Measurements from ENCODE around the gene TIE1.

The TIE1 gene

GRCh38 chr1:43312663-43313515 is 12.1 kb downstream of the TIE1 start:
- DNase-seq (ENCODE audit: low read depth), result no peak

- no peak for DNase-seq (ENCODE audit: low read depth)
These were observed 13.0 kb downstream of the TIE1 start for GRCh38 chr1:43313771-43314170.

- DNase-seq (ENCODE audit: low read depth), result no peak
These were observed 13.5 kb downstream of the TIE1 start for GRCh38 chr1:43314233-43314632.

GRCh38 chr1:43315481-43315880 is 14.7 kb downstream of the TIE1 start:
- DNase-seq (ENCODE audit: low read depth), result no peak

- no peak for DNase-seq (ENCODE audit: low read depth)
These were observed 15.4 kb downstream of the TIE1 start for GRCh38 chr1:43315963-43316737.

- DNase-seq (ENCODE audit: low read depth), result no peak
These were observed 16.1 kb downstream of the TIE1 start for GRCh38 chr1:43316738-43317520.

- DNase-seq (ENCODE audit: low read depth), result no peak
These were observed 17.2 kb downstream of the TIE1 start for GRCh38 chr1:43317817-43318471.

- DNase-seq (ENCODE audit: low read depth), result no peak
These were observed 18.0 kb downstream of the TIE1 start for GRCh38 chr1:43318831-43319230.

- DNase-seq (ENCODE audit: low read depth), result no peak
These were observed 18.5 kb downstream of the TIE1 start for GRCh38 chr1:43319288-43319687.

- DNase-seq (ENCODE audit: low read depth), result no peak
These were observed 19.0 kb downstream of the TIE1 start for GRCh38 chr1:43319766-43320165.

- no peak for DNase-seq (ENCODE audit: low read depth)
These were observed 20.6 kb downstream of the TIE1 start for GRCh38 chr1:43321331-43321891.

- DNase-seq (ENCODE audit: low read depth), result no peak
These were observed 21.7 kb downstream of the TIE1 start for GRCh38 chr1:43322506-43322905.

- DNase-seq (ENCODE audit: low read depth), result no peak
These were observed 24.0 kb downstream of the TIE1 start for GRCh38 chr1:43324810-43325209.

- no peak for DNase-seq (ENCODE audit: low read depth)
These were observed 24.6 kb downstream of the TIE1 start for GRCh38 chr1:43325381-43325780.

GRCh38 chr1:43327549-43328292 is 26.9 kb downstream of the TIE1 start:
- DNase-seq (ENCODE audit: low read depth), result no peak

- no peak for DNase-seq (ENCODE audit: low read depth)
These were observed 29.4 kb downstream of the TIE1 start for GRCh38 chr1:43329995-43330751.

GRCh38 chr1:43331688-43332087 is 30.9 kb downstream of the TIE1 start:
- no peak for DNase-seq (ENCODE audit: low read depth)

GRCh38 chr1:43334453-43335205 is 33.8 kb downstream of the TIE1 start:
- DNase-seq (ENCODE audit: low read depth), result no peak

GRCh38 chr1:43337588-43337987 is 36.8 kb downstream of the TIE1 start, which contains the start of gene MPL:
MPL (plus strand) TSS chr1:43337818; CDS start chr1:43337849, 31 bp downstream.
- no peak for DNase-seq (ENCODE audit: low read depth)
